Measurements from ENCODE around the gene IRF9. TPM values are rescaled to one million over a fixed set of nuclear protein-coding genes. Genes with fewer than 3 reads are reported as not detected.

IRF9 gene
- total RNA-seq, 1 donor from 2014 or later, result 78.3 TPM

- no peak for DNase-seq (ENCODE audit: low read depth)
Observed at GRCh38 chr14:24177041-24177825, 16.2 kb downstream of the IRF9 start.

- no peak for DNase-seq (ENCODE audit: low read depth)
Observed at GRCh38 chr14:24177891-24178290, 16.8 kb downstream of the IRF9 start.

DNA sequence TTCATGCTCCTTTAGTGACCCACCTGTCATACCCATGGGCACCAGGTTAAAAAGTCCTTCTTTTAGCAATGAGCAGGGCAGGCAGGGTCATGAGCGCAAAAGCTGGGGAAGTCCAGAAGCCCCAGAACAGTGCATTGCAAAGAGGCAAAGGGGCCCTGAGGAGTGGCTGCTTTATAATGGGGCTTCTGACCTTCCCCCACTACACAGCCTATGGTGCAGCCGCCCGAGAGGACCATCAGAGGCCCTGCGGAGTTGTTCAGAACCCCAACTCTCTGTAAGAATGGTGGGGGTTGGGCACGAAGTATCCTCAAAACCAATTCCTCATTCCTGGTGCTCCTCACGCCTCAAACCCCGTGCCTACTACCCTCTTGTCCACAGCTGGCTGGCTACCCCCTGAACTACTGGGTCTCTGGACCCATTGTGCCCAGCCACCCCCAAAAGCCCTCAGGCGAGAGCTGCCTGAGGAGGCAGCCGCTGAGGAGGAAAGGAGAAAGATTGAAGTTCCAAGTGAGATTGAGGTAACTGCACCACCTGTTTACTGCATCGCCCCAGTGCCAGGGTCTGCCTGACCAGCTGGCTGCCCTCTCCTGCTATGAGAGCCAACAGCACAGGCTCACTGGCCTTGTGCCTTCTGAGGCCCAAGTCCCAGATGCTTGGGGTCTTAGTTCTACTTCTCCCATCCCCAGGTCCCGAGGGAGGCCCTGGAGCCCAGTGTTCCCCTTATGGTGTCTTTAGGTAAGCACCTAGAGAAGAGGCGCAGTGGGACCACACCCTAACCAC lies 17.5 kb downstream of the IRF9 start:
- no peak for DNase-seq (ENCODE audit: low read depth)

DNA sequence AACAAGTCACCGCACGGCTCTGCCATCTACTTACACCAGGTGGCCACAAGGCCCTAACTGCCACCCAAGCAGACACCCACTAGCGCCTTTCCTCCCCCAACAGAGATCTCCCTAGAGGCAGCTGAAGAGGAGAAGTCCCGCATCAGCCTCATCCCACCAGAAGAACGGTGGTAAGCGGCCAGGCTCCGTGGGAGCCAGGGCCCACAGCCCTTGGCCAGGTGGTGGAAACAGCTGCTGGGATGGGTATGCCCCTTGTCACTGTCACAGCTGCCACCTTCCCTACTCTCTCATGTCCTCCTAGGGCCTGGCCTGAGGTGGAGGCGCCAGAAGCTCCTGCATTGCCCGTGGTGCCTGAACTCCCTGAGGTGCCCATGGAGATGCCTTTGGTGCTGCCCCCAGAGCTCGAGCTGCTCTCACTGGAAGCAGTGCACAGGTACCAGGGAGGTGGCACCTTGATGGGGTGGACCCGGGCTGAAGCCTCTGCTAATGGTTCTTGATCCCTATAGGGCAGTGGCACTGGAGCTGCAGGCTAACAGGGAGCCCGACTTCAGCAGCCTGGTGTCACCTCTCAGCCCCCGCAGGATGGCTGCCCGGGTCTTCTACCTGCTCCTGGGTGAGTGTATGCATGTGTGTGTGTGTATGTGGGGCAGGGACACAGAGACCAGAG lies 18.4 kb downstream of the IRF9 start:
- no peak for DNase-seq (ENCODE audit: low read depth)

GRCh38 chr14:24179961-24180796 lies 19.1 kb downstream of the IRF9 start:
- peak; percentile 99 for DNase-seq (ENCODE audit: low read depth)

- no peak for DNase-seq (ENCODE audit: low read depth)
Observed at GRCh38 chr14:24181371-24182077, 20.5 kb downstream of the IRF9 start.

DNA sequence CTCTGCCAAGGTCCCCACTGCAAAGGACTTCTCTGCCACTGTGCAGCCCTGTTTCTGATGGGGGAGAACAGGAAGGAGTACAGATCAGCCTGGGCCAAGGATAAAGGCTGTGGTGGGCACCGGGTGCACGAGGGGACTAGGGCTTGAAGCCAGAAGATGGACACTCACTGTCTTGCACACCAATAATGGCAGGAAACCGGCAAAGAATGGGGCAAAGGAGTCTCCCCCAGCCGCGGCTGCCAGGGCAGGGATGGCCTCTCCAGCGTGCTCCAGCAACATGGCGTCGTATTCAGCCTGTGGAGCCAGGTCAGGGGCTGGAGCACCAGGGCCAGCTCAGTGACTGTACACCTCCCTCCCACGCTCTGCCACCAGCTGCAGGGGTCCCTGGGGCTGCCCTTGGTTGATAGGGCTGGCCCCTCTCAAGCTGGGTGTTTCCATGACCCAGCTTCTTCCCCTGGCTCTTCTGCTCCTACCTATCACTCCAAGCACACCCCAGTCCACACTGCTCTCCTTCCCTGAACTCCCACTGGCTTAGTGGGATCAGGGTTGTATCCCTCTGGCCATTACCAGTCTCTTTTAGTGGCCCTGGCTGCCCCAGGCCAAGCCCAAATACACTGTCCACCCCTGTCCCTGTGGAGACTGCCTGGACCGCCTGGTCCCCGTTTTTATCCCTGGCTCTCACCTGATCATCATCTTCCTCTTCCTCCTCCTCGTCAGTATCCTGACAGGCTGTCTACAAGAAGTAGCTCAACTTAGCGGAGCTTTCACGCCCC lies 21.2 kb downstream of the IRF9 start:
- DNase-seq (ENCODE audit: low read depth), result no peak

DNA sequence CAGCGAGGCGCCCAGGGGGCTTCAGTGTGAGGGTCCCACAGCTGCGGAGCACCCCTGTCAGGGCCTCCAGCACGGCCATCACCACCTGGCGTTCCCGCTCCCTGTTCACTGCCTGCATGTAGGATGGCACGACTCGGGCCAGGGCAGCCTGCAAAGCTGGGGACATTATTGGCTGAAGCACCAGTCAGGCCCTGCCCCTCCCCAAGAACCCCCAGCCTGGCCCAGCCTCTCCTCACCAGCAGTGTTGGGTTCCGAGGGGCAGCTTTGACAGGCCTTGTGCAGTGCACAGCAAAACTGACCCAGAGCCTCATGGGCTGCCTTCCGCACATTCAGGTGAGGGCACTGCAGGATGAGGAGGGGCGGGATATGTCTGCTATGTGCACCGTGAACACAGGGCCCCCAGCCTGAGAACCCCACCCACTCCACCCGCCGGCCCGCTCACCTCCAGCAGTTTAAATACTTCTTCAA lies 22.0 kb downstream of the IRF9 start:
- no peak for DNase-seq (ENCODE audit: low read depth)

- no peak for DNase-seq (ENCODE audit: low read depth)
Observed at GRCh38 chr14:24184104-24184970, 23.3 kb downstream of the IRF9 start.

- no peak for DNase-seq (ENCODE audit: low read depth)
Observed at GRCh38 chr14:24185026-24185425, 24.0 kb downstream of the IRF9 start.

DNA sequence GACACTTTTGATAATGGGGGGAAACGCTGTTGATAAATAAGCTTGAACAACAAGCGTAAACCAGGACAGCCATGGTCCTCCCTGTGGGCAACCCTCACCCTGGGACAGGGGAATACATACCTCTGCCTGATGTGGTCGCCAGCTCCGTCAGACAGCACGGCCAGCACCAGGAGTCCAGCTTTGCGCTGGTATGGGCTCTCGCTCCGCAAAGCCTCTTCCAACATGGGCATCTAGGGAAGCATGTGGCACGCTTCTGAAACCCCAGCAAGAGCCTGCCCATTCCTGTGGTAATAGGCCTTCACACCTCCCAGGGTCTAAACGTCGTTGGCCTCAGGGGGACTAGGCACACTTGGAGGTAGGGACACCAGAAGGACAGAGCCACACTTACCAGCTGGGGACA lies 24.7 kb downstream of the IRF9 start:
- no peak for DNase-seq (ENCODE audit: low read depth)

GRCh38 chr14:24186831-24187538 lies 25.9 kb downstream of the IRF9 start:
- DNase-seq (ENCODE audit: low read depth), result no peak

GRCh38 chr14:24187539-24187915 lies 26.5 kb downstream of the IRF9 start:
- DNase-seq (ENCODE audit: low read depth), result no peak

- DNase-seq (ENCODE audit: low read depth), result peak; percentile 94
Observed at GRCh38 chr14:24188251-24189058, 27.4 kb downstream of the IRF9 start, which contains the start of gene IPO4. TSS of gene IPO4 (minus strand) at chr14:24188816. CDS start at chr14:24188787, 29 bp downstream.

GRCh38 chr14:24189059-24189375 lies 28.0 kb downstream of the IRF9 start:
- DNase-seq (ENCODE audit: low read depth), result no peak

DNA sequence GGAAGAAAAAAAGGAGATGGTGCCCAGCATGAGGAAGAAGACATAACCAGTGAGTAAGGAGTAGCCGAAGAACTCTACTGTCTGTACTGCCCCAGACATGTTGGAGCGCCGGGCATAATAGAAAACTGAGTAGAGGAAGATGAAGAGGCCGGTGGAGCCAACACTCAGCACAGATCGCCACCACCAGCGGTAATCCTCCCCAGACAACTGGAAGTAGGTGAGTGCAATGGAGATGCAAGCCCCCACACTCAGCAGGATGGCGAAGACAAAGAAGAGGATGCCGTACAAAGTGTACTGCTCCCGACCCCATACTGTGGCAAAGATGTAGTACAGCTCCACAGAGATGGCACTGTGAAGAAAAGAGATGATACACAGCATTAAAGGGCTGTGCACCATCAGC lies 28.4 kb downstream of the IRF9 start:
- no peak for DNase-seq (ENCODE audit: low read depth)

DNA sequence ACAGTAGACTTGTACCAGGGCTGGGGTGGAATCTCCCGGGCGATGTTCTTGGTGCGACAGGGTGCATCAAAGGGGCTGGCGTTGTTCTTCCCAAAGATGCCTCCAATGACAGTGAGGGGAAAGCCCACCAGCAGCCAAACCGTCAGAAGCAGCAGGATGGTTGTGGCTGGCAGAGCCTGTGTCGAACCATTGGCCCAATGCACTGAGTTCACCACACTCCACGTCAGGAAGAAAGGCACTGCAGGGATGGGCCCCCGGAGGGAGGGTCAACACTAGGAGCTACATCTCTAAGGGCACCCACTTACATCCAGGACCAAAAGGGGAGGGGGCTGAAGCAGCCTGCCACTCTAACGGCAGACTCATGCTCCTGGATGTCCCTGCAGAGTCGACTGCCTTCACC lies 29.4 kb downstream of the IRF9 start:
- no peak for DNase-seq (ENCODE audit: low read depth)

GRCh38 chr14:24192933-24193332 lies 31.9 kb downstream of the IRF9 start:
- no peak for DNase-seq (ENCODE audit: low read depth)
